GM19025 (cell line): ENCODE measurements around the gene SLIT3.

ENCODE experiments used
- ATAC-seq: cut with Tn5 transposase; IDR thresholded peaks from one replicate; pipeline ENCODE4 v1.9.1; 2021; ENCODE audit warnings: mild to moderate bottlenecking, low read depth, moderate library complexity; ENCODE audit not compliant: unreplicated experiment

The SLIT3 gene

DNA sequence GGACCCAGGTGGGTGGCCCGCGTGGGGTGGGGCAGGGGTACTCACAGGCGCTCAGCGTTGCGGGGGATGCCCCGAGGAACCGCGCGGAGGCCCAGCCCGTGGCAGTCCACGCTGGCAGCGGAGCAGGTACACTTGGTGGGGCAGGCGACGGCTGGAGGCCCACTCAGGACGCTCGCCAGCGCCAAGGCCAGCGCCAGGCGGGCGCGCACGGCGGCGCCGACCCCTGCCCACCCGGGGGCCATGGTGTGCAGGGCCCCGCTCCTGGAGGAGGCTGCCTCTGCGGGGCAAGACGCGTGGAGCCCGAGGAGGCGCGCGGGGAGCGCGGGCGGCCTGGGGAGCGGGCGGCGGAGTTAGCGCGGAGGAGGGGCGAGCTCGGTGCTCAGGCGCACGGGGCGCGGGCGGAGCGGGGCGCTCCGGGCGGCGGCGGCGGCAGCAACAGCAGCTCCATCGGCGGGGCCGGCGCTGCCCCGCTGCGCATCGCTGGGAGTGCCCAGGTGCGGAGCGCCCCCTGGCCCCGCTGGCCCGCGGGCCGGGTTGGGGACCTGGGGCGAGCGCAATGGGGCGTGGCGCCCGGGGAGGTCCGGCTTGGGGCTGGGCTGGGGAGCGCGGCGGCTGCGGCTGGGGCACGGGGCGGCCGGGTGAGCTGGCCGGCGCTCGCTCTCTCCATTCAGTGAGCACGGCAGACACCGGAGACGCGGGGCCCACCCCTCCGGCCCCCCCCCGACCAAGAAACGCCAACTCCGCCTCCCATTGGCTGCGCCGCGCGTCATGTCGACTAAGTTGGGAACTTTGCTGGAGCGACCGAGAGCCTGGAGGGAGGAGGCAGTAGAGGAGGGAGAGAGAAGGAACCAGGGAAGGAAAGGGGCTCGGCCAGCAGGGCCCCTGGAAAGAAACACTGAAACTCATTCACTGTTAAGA is at the start of gene SLIT3:
SLIT3 (minus strand) TSS at position 672 of the 918 bp plus-strand sequence; CDS start at position 242, 430 bp downstream.
- ATAC-seq: no peak

GRCh38 chr5:169350016-169350415 is 49.1 kb upstream of the SLIT3 start:
- no peak for ATAC-seq

- ATAC-seq: no peak
These were observed 46.8 kb upstream of the SLIT3 start for GRCh38 chr5:169347786-169348185.

DNA sequence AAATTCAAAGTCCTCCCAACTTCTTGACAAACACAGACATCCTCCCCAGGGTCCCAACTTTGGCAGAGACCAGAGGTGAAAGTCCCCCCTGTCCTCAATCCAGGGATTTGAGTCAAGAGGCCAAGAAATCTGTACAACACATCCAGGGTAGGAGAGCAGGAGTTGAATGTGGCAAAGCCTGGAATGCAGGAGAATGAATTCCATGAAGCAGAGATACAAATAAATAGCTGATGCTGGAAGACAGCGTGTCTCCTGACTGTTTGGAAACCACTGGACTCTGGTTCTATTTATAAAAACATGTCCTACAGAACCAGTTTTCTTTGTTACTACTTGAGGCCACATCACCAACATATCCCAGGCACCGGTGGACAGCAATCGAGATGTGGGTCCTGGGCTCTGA is 43.7 kb upstream of the SLIT3 start:
- no peak for ATAC-seq

DNA sequence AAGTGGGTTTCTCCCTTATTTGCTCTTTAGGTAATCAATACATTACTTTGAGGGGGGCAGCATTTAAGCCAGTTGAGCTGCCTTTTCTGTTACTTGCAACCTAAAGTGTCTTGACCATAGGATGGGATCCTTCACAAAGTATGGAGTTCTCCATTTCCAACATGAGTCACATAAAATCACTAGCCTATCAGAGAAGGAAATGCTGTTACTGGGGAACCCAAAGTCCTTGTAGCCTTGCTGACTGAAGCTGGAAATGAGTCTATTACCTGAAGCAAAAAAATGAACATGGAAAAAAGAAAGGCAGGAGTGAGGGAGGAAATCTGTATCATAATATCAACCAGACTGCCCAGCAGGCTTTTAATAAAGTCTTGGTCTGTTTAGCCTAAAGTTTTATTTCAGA is 42.8 kb upstream of the SLIT3 start:
- no peak for ATAC-seq

GRCh38 chr5:169341556-169341955 is 40.6 kb upstream of the SLIT3 start:
- ATAC-seq: no peak

- ATAC-seq: peak; percentile 91
These were observed 38.9 kb upstream of the SLIT3 start for GRCh38 chr5:169339869-169340268.

GRCh38 chr5:169336242-169336641 is 35.3 kb upstream of the SLIT3 start:
- no peak for ATAC-seq

DNA sequence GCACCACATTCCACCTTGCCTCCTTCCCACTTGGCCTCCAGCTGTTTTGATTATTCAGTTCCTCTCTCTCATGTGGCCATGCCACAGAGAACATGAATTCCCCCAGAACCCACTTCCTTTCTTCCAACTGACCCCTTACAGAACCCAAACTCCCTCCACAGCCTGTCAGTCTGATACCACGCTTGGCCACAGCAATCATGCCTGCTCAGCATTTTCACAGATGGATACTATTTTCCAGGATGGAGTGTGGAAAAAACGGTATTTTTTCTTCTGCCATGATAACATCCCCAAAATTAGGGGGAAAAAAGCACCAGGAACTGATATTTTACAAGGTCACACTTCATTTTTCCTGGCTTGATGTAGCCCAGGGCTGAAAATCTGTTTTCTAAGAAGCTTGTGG is 34.9 kb upstream of the SLIT3 start:
- no peak for ATAC-seq

DNA sequence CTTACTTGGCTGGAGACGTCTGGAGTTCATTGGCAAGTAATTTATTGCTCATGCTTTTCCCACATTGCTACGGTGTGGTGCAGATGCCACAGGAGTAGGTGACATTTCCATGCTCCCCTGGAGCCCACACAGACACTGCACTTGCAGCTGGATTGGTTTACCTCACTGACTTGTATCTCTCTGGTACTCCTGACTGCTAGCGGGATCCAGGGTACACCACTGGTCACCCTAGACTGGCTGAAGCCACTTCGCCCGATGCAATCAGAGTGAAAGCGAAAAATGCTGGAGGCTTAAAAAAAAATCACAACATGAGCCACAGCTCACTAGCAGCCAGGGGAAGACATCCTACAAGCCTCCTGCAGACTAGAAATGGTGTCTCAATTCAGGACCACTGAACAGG is 32.6 kb upstream of the SLIT3 start:
- ATAC-seq: no peak

- no peak for ATAC-seq
These were observed 30.4 kb upstream of the SLIT3 start for GRCh38 chr5:169331292-169331852.

- ATAC-seq: no peak
These were observed 27.5 kb upstream of the SLIT3 start for GRCh38 chr5:169328401-169328800.

- ATAC-seq: no peak
These were observed 24.3 kb upstream of the SLIT3 start for GRCh38 chr5:169325273-169325672.

- no peak for ATAC-seq
These were observed 17.6 kb upstream of the SLIT3 start for GRCh38 chr5:169318556-169318955.

DNA sequence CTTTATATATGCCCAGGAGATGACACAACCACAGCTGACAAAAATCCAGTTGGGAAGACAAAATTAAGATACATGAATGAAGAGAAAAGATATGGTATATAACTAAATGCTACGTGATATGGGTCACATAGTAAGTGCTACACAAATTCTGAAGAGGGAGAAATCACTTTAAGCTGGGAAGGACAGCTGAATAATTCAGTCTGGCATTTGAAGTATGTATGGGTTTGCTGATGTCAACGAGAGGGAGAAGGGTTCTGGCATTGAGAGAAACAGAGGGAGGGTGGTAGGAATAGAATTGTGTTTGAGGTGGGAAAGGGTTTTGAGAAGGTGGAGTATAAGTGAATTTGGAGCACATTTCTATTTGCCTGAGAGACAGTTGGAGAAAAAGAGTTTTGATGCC is 6.7 kb upstream of the SLIT3 start:
- no peak for ATAC-seq

- ATAC-seq: no peak
These were observed 4.4 kb upstream of the SLIT3 start for GRCh38 chr5:169305366-169305765.

DNA sequence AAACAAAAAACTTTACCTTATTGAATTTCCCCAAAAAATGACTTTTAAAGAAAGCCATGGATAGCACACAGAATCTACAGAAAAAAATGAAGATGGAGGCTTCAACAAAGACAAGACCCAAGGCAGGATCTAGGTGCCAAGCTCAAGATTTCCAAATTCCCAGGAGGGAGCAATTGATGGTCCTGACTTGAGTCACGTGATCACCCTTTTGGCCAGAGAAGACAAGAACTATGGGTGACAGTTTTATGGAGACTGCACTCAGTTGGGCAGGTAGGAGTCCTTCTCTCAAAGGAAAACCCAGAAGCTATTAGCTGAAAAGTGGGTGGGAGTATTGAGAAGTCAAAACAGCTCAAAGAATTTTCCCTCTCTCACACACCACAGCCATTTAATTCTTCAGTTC is 3.2 kb upstream of the SLIT3 start:
- ATAC-seq: no peak

GRCh38 chr5:169303119-169303515 is 2.2 kb upstream of the SLIT3 start:
- ATAC-seq: no peak

DNA sequence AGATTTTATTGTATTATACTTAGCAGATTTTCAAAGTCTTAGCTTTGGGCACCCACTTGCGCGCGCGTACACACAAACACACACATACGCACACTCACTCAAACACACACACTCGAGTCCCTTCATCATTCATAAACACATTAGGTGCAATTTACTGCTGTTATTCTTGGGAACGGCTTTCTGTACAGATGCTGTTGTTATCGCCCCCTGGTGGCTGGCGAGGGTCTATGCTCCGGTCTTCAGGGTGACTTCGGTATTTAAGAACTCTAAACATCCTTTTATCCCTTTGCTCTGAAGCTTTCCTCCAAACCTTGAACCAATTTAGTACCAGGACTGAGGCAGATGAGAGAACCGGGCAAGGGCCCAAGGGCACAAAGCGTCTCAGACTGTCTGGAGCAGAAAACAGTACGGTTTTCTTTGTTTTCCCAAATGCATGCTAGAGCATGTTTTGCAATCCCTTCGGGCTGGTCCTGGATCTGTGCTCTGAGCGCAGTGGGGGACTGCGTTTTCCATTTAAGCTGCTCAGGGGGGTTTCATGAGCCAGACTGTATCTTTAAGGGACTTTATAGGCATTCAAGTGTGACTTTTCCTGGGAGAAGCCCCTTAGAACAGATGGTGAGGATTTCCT is 1.7 kb upstream of the SLIT3 start:
- peak; percentile 51 for ATAC-seq

- ATAC-seq: no peak
These were observed 1.0 kb upstream of the SLIT3 start for GRCh38 chr5:169301986-169302385.

DNA sequence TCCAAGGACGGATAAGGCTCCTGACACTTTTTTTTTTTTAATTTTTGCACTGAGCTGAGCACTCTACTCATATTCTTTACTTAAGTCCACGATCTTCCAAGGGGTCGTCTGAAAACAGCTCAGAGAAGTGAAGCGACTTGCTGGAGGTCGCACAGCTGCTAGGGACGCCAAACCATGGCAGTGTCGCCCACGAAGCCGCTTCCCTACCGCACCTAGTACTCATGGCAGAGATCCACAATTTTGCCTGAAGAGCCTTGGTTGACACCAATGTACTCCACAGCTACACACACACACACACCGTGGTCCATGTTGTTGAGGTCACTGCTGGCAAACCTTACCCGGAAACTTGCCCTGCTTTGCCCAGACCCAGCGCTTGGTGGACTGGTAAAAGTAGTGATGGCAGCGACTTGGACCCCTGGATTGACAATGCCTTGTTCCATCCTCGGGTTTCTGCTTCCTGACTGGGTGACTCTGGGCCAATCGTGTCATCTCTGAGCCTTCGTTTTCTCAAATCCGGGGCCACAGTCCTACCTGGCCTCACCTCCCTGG is 521 bp upstream of the SLIT3 start:
- no peak for ATAC-seq
